Middle frontal gyrus (tissue), 1 donor: ENCODE data around the gene PLEKHG4B.
"Not testable (repeated sequence)": the region's sequence is repeated elsewhere in the genome, so short reads cannot be mapped to it uniquely, and the experiment has no call there.

Experiments
- DNase-seq: peaks from one replicate; pipeline ENCODE4 v3.0.0-alpha.2; 2015; ENCODE audit warnings: low spot score; ENCODE audit errors: extremely low spot score

PLEKHG4B gene

DNA sequence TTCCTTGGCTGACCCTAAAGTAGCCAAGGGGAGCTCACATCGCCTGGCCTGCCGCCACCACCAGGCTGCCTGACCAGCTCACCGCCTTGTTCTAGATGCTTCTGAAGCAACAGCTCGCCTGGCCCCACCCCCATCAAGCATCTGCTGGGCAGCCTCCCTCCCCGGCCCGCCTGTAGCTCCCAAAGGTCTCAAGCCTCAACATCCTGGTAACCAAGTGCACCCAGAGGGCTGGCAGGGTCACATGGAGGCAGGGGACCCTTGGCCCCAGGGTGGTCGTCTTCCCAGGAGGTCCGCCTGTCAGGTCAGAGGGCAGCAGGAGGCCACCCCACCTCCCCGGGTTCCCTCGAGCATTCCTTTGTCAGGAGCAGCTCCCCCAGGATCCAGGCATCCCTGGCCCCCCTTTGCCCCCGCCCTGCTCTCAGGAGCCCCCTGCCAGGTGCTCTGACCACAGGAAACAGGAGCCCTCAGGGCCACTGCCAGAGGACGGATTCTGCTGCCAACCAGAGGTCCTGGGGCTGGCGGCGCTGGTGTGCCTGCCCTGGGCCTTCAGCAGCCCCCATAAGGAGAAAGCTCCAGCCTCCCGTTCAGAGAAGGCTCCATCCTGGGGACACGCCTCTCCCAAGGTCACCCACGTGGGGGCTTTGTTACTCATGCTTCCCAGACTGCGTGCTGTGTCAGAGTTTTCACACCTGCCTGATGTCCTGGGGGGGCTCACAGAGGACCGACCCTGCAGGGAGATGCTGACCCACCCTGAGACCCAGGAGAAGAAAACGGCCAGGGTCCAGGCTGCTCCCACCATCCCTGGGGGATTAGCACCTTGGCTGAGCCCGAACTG lies 95.9 kb downstream of the PLEKHG4B start:
- DNase-seq = no peak

DNA sequence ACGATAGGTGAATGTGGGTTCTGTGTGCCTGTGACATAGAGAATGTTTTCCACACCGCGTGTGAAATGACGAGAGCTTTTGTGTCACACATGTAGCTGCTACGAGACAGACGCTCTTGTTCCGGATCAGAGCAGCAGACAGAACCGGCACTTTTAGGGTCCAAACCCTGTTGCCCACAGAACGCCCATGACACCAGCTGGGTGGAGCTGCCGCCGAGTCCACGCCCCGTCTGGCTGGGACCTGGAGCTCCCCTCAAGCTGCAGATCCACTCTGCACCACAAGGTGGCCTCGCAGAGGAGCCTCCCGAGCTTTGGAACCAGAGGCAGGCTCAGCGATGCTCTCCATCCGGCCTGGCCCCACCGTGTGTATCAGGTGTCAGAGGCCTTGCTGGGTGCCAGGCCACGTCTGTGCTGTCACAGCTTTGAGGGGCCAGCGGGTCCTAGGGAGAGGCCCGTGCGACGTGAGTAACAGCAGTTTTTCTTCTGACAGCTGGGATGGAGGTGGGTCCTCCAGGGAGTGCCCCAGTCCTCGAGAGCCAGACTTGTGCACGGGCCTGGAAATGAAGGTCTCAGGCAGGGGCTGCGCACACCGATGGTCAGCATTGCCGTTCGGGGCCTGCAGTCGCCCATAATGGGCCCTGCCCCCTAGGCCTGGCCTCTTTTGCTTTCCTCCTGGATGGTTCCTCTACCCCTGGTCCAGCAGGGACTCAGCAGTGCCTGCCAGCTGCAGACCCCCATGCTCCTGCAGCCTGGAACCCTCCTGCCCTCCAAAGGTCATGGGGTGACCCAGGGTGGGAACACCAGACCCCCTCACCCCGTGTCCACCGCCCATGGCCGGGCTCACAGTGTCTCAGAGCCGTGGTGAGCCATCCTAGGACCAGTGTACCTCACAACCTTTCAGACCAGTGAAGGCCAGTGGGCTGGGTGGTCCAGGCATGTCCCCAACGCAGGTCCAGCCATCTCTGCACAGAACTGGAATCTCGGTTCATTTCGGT lies 96.8 kb downstream of the PLEKHG4B start:
- peak; percentile 50 for DNase-seq

DNA sequence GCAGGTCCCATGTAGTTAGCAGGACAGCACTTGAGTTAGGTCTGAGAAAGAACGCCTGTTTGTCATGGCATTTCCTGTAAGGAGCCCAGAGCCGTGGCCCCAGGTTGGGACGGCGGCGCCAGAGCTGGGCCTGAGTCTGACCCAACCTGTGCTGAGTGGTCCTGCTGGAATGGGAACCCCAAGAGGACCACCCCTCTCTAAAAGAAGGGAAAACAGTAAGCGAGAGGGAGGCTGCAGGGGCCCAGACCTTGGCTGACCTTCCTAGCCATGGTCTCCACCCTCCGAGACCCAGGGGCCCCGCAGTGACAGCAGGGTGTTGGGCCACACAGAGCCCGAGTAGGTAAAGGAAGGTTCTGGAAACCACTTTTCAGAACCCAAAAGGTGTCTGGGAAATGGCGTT lies 97.5 kb downstream of the PLEKHG4B start:
- no peak for DNase-seq

DNA sequence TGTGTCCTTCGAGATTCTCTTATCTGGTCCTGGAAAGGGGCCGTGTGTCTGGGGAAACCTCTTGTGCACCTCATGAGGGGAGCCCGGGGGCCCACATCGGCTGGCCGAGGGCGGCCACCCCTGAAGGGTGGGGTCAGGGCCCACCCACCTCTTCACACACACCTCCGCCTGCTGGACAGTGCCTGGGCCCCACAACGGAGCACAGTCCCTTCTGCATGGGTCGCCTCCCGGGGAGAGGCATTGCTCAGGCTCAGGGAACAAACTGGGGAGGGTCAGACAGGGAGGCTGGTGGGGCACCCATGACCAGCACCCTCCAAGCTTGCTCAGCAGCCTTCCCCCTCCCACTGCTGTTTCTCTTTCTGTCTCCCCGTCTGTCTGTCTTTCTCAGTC lies 98.0 kb downstream of the PLEKHG4B start:
- no peak for DNase-seq

DNA sequence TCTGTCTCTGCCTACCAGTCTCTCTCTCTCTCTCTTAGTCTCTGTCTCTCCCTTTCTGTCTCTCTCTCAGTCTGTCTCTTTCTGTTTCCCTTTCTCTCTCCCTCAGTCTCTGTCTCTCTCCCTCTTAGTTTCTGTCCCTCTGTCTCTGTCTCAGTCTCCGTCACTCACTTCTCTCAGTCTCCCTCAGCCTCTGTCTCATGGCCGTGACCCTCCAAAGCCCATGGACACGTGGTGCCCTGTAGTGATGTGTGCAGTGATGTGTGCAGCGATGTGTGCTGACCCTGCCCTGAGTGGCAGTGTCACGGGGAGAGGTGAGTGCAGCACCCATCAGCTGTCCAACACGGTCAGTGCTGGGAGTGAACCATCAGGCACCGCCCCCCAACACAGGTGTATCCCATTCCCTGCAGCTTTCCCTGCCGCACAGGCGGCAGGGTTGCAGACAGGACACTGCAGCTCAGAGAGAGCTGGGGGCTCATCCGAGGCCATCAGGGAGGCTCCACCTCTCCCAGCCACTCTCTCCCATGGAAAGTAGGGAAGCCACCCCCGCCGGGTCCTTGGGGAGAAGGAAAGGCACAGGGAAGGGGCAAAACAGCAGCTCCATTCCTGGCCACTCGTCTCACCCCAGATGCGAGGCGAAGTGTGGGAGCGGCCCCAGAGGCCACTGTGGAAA lies 98.5 kb downstream of the PLEKHG4B start:
- DNase-seq = no peak

DNA sequence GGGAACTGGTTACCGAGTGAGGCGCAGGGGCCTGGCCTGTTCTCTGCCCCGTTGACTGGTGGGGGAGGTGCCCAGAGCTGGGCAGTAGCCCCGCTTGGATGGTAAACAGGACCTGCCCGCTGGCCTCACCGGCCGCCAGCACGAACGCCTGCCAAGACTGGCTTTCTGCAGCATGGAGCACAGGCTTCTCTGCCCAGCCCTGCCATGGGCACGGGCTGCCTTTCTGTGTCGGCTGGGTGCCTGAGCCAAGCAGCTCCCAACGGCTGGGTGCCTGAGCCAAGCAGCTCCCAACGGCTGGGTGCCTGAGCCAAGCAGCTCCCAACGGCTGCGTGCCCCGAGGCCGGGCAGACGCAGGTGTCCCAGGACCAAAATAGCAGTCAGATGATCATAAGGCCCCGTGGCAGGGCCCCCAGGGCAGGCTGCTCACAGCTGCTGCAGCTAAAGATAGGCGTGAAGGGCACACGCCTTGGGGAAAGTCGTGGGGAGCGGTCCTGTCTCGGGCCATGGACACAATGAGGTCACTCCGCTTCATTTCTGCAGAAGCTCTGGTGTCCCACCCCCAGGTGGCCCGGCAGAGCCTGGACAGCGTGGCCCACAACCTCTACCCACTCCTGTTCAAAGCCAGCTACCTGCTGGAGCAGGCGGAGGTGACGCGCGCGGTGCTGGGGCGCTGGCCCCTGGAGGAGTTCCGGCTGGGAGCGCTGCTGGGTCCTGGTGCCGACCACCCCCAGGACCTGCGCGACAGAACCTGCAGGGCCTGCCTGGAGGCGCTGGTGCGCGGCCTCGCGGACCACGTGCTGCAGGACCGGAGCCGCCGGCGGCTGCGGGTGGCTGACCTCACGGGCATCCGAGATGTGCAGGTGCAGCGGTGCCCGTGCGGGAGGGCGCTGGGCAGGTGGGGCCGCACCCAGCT lies 99.3 kb downstream of the PLEKHG4B start, which contains the start of gene LRRC14B:
Gene LRRC14B, plus strand, starts transcription at position 460 of the 913 bp plus-strand sequence. Its CDS starts 44 bp downstream, at position 504.
- no peak for DNase-seq

DNA sequence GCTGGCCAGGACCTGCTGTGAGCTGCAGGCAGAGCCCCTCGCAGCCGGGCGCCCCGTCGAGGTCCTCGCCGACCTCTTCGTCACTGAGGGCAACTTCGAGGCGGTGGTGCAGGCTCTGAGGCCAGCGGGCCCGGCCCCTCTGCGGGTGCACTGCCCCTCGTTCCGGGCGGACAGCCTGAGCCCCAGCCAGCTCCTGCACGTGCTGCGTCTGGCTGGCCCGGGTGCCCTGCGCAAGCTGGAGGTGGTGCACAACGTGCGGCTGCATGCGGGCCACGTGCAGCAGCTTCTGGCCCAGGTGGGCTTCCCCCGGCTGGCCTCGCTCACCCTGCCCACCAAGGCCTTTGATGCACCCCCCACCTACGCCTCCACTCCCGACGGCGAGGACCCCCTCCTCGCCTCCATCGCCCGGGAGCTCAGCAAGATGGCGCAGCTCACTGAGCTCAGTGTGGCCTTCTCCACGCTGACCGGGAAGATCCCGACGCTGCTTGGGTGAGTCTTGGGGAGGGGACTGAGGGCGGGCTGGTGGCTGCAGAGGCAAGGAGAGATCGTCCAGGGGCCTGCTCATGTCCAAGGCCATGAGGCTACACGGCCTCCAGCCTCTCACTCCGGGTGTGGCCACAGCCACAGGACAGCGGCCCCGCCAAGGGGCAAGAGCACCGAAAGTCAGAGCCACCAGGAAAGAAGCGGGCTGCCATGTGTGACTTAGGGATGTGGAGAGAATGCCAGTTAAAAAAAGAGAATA lies 100.2 kb downstream of the PLEKHG4B start:
- DNase-seq = no peak

DNA sequence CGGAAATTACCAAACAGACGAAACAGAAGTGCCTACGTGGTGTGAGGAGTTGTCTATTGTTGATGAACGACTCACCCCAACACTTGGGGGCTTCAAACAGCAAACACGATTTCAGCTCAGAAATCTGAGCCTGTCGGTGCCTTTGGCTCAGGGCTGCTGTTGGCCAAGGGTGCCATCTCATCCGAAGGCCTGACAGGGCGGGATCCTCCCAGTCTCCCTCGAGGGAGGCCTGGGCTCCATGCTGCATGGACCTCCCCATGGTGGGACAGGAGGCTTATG lies 100.7 kb downstream of the PLEKHG4B start:
- DNase-seq = no peak

DNA sequence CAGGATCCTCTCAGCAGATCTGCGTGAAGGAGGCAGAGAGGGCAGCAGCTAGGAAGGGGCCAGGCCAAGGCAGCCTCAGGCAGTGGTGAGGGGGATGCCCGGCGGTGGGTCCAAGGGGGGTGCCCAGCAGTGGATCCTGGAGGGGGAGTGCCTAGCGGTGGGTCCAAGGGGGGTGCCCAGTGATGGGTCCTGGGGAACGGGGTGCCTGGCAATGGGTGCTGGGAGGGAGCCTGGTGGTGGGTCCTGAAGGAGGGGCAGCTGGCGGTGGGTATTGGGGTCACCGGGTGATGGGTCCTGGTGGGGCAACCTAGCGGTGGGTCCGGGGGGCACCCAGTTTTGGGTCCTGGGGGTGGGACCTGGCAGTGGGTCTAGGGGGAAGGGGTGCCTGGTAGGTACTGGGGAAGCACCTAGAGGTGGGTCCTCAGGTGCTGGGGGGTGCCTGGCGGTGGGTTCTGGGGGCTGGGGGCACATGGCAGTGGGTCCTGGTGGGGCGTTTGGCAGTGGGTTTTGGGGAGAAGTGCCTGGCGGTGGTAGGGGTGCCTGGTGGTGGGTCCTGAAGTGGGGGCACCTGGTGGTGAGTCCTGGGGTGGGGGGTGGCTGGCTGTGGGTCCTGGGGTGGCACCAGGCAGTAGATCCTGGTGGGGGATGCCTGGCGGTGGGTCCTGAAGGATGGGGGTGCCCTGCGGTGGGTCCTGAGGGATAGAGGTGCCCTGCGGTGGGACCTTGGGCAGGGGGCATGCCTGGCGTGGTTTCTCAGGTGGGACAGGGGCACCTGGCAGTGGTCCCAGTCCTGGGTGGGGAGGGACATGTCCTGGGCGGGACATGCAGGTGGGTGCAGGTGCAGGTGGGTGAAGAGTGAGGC lies 101.2 kb downstream of the PLEKHG4B start:
- no peak for DNase-seq

DNA sequence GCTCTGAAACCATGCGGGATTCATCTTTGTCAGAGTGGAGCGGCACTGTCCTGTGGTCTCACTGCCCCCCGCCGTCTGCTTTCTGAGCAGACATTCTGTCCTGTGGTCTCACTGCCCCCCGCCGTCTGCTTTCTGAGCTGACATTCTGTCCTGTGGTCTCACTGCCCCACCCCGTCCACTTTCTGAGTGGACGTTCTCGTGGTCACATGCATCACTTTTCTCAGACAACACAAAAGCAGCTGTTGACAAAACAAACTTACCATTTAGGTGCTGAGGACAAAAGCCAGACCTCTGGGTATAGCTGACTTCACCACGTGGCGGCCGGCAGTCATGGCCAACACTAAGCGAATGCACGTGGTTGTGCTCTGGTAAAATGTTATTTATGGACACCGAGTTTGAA lies 102.1 kb downstream of the PLEKHG4B start:
- no peak for DNase-seq

DNA sequence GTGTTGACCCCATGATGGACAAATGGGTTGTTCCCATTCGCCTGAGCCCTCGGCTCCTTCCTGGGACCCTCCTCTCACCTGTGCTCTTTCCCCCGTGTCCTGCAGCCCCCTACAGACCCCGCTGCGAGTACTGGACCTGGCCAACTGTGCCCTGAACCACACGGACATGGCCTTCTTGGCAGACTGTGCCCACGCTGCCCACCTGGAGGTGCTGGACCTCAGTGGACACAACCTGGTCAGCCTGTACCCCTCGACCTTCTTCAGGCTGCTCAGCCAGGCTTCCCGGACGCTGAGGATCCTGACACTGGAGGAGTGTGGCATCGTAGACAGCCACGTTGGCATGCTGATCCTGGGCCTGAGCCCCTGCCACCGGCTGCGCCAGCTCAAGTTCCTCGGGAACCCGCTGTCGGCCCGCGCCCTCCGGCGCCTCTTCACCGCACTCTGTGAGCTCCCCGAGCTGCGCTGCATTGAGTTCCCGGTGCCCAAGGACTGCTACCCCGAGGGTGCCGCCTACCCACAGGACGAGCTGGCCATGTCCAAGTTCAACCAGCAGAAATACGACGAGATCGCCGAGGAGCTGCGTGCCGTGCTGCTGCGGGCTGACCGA lies 102.7 kb downstream of the PLEKHG4B start:
- no peak for DNase-seq

DNA sequence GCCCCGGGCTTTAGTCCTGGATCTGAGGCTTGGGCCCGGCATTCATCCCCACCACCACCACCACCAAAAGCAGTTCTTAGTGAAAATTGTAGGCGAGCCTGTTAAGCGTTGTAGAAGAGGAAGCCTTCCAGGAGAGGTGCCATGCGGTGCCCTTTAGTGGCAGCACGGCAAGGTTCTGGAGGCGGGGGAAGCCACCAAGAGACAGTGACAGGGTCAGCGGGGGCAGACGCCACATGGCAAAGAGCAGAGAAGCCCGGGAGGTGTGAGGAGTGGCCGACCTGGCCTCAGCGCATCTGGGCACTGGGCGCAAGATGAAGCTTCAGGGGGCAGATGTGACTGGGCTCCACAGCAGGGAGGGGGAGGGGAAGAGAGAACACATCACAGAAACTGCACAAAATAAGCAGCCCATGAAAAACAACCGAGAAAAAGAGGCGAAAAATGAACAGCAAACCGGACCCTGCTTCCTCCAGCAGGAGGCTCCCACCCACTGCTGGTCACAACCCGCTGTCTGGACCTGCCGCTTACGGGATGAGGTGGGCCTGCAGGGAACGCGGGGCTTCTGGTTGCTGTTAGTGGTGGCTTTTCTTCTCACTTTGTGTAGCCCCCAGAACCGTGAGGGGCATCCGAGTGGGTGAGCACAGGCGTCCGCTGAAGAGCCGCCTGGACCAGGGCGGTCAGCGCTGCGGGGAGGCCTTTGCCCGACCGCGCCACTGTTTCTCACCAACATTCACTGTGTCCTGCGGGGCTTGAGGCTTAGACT lies 103.6 kb downstream of the PLEKHG4B start:
- DNase-seq = no peak

DNA sequence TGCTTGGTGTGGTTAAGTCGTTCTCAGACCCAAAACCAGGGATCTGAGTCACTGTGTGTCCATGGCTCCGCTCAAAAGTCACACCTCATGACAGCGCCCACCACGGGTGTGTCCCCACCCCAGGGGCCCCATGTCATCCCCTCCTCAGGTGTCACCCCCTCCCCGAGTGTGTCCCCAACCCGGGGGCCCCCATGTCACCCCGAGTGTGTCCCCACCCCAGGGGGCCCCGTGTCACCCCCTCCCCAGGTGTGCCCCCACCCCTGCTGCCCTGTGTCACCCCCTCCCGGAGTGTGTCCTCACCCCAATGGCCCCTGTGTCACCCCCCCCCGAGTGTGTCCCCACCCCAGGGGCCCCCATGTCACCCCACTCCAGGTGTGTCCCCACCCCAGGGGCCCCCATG lies 104.4 kb downstream of the PLEKHG4B start:
- no peak for DNase-seq

DNA sequence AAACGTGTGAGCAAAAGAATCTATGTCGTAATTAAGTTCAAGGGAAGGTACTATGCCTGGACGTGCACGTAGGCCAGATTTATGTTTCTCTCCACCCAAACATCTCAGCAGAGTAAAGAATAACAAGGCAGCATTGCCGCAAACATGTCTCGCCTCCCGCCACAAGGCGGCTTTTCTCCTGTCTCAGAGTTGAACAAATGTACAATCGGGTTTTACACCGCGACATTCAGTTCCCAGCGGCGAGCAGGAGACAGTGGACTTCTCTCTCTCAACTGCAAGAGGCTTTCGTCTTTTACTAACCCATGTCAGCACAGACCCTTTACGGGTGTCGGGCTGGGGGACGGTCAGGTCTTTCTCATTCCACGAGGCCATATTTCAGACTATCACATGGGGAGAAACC lies 105.1 kb downstream of the PLEKHG4B start:
- DNase-seq = not testable (repeated sequence)

DNA sequence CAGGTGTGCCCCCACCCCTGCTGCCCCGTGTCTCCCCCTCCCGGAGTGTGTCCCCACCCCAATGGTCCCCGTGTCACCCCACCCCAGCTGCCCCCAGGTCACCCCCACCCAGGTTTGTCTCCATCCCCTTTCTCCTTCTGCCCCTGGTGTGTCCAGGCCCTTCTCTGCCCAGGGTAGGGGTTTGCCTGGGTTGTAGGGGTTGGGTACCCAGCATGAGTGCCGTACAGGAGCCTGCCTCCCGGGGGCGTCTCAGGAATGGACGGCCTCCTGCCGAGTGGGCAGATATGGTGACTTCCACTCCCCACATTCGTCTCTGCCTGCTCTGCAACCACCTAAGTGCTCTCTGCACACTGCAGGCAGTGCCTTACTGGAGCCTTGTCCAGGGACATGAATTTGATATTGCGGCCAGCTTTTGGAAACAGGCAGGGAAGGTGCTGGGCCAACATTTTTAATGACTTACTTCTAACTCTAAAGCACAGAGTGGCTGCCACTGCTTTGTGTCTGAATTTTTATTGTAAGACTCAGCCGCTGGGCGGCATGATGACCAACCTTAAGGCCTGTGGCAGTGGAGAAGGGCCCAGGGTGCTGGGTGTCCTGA lies 106.0 kb downstream of the PLEKHG4B start:
- no peak for DNase-seq

DNA sequence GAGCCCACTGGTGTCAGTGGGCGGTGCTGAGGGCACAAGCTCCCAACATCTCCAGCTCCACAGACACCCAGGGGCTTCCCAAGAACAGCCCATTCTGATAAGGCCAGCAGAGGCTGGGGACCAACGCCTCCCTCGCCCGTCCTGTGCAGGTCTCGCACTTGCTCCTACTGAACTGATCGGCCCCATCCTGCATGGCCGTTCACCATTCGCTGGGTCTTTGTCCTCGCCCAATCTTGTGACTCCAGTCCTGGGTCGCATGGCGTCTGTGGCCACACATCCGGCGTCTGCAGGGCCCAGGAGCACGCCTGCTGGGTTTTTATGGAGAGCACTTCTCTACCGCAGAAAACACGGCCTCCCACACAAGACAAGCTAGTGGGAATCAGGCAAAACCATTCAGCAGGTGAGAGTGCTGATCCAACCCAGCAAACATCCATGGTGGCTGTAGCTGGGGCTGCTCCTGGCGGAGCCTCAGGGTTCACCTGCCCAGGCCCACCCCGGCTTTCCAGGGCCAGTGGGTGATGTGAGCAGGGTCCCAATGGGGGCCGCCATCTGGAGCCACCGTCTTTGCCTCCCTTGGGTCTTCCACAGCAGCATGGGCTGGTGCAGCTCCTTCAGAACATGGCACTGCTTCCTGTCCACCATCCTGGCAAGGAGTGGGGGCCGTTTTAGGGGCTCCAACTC lies 106.7 kb downstream of the PLEKHG4B start:
- no peak for DNase-seq
